Measurements from ENCODE around the gene GRK4.

GRK4 gene

GRCh38 chr4:3036131-3036952 is 73.0 kb downstream of the GRK4 start:
- TF ChIP-seq, protein P1, sequence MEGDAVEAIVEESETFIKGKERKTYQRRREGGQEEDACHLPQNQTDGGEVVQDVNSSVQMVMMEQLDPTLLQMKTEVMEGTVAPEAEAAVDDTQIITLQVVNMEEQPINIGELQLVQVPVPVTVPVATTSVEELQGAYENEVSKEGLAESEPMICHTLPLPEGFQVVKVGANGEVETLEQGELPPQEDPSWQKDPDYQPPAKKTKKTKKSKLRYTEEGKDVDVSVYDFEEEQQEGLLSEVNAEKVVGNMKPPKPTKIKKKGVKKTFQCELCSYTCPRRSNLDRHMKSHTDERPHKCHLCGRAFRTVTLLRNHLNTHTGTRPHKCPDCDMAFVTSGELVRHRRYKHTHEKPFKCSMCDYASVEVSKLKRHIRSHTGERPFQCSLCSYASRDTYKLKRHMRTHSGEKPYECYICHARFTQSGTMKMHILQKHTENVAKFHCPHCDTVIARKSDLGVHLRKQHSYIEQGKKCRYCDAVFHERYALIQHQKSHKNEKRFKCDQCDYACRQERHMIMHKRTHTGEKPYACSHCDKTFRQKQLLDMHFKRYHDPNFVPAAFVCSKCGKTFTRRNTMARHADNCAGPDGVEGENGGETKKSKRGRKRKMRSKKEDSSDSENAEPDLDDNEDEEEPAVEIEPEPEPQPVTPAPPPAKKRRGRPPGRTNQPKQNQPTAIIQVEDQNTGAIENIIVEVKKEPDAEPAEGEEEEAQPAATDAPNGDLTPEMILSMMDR (IDR thresholded peaks at IDR 0.05; ENCODE audit: poor library complexity, severe bottlenecking): no peak
- DNase-seq (ENCODE audit: low spot score): no peak
- no peak overlapping the region for H3K27ac ChIP-seq (ENCODE audit: poor library complexity, severe bottlenecking)
- ATAC-seq (ENCODE audit: low read depth): no peak
- no peaks in the 10 kb centered on the region for H3K4me1 ChIP-seq (ENCODE audit: insufficient read depth, poor library complexity, severe bottlenecking)
- no peaks in the 10 kb centered on the region for H3K27me3 ChIP-seq (ENCODE audit: insufficient read depth, poor library complexity, severe bottlenecking)
- H3K4me3 ChIP-seq (ENCODE audit: severe bottlenecking): no peak overlapping the region
- no peaks in the 10 kb centered on the region for H3K9me3 ChIP-seq (ENCODE audit: severe bottlenecking)
- no peaks in the 10 kb centered on the region for H3K36me3 ChIP-seq (ENCODE audit: low read depth)

DNA sequence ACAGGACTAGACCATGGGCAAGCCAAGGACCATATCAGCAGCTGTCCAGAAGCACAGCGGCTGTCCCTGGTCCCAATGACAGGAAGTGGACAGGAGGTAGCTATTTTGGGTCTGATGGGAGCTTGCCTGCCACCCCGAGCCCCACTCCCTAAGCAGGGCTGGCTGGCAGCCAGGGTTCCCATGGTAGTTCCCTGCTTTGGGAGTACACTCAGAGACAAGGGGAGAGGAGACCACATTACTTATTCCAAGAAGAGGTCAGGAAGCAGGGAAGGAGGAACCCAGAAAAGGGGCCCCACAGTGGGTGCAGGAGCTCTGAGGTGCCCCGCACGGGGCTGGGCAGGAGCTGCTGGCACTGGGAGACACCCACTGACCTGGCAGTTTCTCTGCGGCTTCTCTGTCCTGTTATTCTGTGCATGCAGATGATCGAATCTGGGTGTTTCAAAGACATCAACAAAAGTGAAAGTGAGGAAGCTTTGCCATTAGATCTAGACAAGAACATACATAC is 74.6 kb downstream of the GRK4 start:
- no peaks in the 10 kb centered on the region for H3K9me3 ChIP-seq (ENCODE audit: severe bottlenecking)
- TF ChIP-seq, protein P1 (IDR thresholded peaks at IDR 0.05; ENCODE audit: poor library complexity, severe bottlenecking): no peak
- H3K4me1 ChIP-seq (ENCODE audit: insufficient read depth, poor library complexity, severe bottlenecking): no peaks in the 10 kb centered on the region
- no peak overlapping the region for H3K27ac ChIP-seq (ENCODE audit: poor library complexity, severe bottlenecking)
- H3K4me3 ChIP-seq (ENCODE audit: severe bottlenecking): no peak overlapping the region
- ATAC-seq (ENCODE audit: low read depth) (no peak), DNase-seq (ENCODE audit: low spot score) (no peak)
- no peaks in the 10 kb centered on the region for H3K27me3 ChIP-seq (ENCODE audit: insufficient read depth, poor library complexity, severe bottlenecking)
- H3K36me3 ChIP-seq (ENCODE audit: low read depth): no peaks in the 10 kb centered on the region

GRCh38 chr4:3039706-3040366 is 76.5 kb downstream of the GRK4 start:
- no peak for ATAC-seq (ENCODE audit: low read depth)
- no peaks in the 10 kb centered on the region for H3K9me3 ChIP-seq (ENCODE audit: severe bottlenecking)
- no peak overlapping the region for H3K27ac ChIP-seq (ENCODE audit: poor library complexity, severe bottlenecking)
- no peaks in the 10 kb centered on the region for H3K4me1 ChIP-seq (ENCODE audit: insufficient read depth, poor library complexity, severe bottlenecking)
- no peaks in the 10 kb centered on the region for H3K27me3 ChIP-seq (ENCODE audit: insufficient read depth, poor library complexity, severe bottlenecking)
- no peak for DNase-seq (ENCODE audit: low spot score)
- H3K36me3 ChIP-seq (ENCODE audit: low read depth): no peaks in the 10 kb centered on the region
- TF ChIP-seq, protein P1 (IDR thresholded peaks at IDR 0.05; ENCODE audit: poor library complexity, severe bottlenecking): no peak
- H3K4me3 ChIP-seq (ENCODE audit: severe bottlenecking): no peak overlapping the region

- Histone ChIP-seq H3K4me1 (ENCODE audit: insufficient read depth, poor library complexity, severe bottlenecking) (no peaks in the 10 kb centered on the region), H3K36me3 (ENCODE audit: low read depth) (no peaks in the 10 kb centered on the region), H3K27me3 (ENCODE audit: insufficient read depth, poor library complexity, severe bottlenecking) (no peaks in the 10 kb centered on the region), H3K27ac (ENCODE audit: poor library complexity, severe bottlenecking) (no peak overlapping the region), H3K4me3 (ENCODE audit: severe bottlenecking) (no peak overlapping the region), H3K9me3 (ENCODE audit: severe bottlenecking) (no peaks in the 10 kb centered on the region)
- ATAC-seq (ENCODE audit: low read depth): no peak
- TF ChIP-seq, protein P1 (IDR thresholded peaks at IDR 0.05; ENCODE audit: poor library complexity, severe bottlenecking): no peak
- no peak for DNase-seq (ENCODE audit: low spot score)
These were observed 77.3 kb downstream of the GRK4 start for GRCh38 chr4:3040452-3041191.
